DOHH2 (cell line): ENCODE results near the gene MUC6.

Experiments
- H3F3A ChIP-seq: fragments of 200-600 bp; sonication (generic), shearing (Covaris generic); 2 replicates; pipeline ENCODE4 v1.6.0; 2016; ENCODE audit warnings: antibody characterized with exemption, mild to moderate bottlenecking; ENCODE audit not compliant: control insufficient read depth, insufficient read depth
- H3K27ac ChIP-seq: fragments of 200-600 bp; sonication (generic); 2 replicates; pipeline ENCODE4 v1.5.1; 2014; ENCODE audit warnings: low read depth, mild to moderate bottlenecking, low read length, moderate library complexity
- H3K27me3 ChIP-seq: fragments of 200-600 bp; sonication (generic); 2 replicates; pipeline ENCODE4 v1.6.1; 2014; ENCODE audit warnings: mild to moderate bottlenecking, low read length, mixed read lengths; ENCODE audit not compliant: control insufficient read depth
- H3K36me3 ChIP-seq: fragments of 200-600 bp; sonication (generic); 2 replicates; pipeline ENCODE4 v1.6.1; 2014; ENCODE audit warnings: mild to moderate bottlenecking, low read length, moderate library complexity, mixed read lengths; ENCODE audit not compliant: control insufficient read depth
- H3K4me1 ChIP-seq: fragments of 200-600 bp; sonication (generic); 2 replicates; pipeline ENCODE4 v1.6.1; 2014; ENCODE audit warnings: mild to moderate bottlenecking, low read length, mixed read lengths; ENCODE audit not compliant: control insufficient read depth
- H3K4me2 ChIP-seq: fragments of 200-600 bp; sonication (generic); 2 replicates; pipeline ENCODE4 v1.6.0; 2014; ENCODE audit warnings: mild to moderate bottlenecking, low read length, moderate library complexity
- H3K4me3 ChIP-seq: fragments of 200-600 bp; sonication (generic); 2 replicates; pipeline ENCODE4 v1.5.1; 2014; ENCODE audit warnings: mild to moderate bottlenecking, low read length, mixed read lengths
- H3K79me2 ChIP-seq: fragments of 200-600 bp; sonication (generic); 2 replicates; pipeline ENCODE4 v1.6.1; 2014; ENCODE audit warnings: mild to moderate bottlenecking, low read length, mixed read lengths; ENCODE audit not compliant: control insufficient read depth
- H3K9me2 ChIP-seq: fragments of 200-600 bp; sonication (generic); replicated peaks from 2 replicates; pipeline ENCODE4 v1.6.1; 2014; ENCODE audit warnings: mild to moderate bottlenecking, low read length, mixed read lengths; ENCODE audit not compliant: control insufficient read depth
- H3K9me3 ChIP-seq: fragments of 200-600 bp; sonication (generic); 2 replicates; pipeline ENCODE4 v1.6.1; 2014; ENCODE audit warnings: antibody characterized with exemption, low read length, mixed read lengths; ENCODE audit not compliant: control insufficient read depth, insufficient read depth
- H4K20me1 ChIP-seq: fragments of 200-600 bp; sonication (generic); 2 replicates; pipeline ENCODE4 v1.6.0; 2014; ENCODE audit warnings: low read depth, mild to moderate bottlenecking, antibody characterized with exemption, low read length, moderate library complexity; ENCODE audit not compliant: control insufficient read depth, insufficient read depth
- EZH2phosphoT487 ChIP-seq: fragments of 200-600 bp; sonication (generic); IDR thresholded peaks from 2 replicates; pipeline ENCODE4 v1.6.1; 2017; ENCODE audit warnings: borderline replicate concordance, mild to moderate bottlenecking, antibody characterized with exemption, low read length, moderate library complexity, mixed read lengths
- TF ChIP-seq, protein P1 (sequence below): fragments of 200-600 bp; sonication (generic); IDR thresholded peaks from one replicate; pipeline ENCODE4 v1.5.1; 2014; ENCODE audit warnings: antibody characterized with exemption, mild to moderate bottlenecking, low read depth, low read length; ENCODE audit not compliant: poor library complexity, severe bottlenecking

Gene MUC6

DNA sequence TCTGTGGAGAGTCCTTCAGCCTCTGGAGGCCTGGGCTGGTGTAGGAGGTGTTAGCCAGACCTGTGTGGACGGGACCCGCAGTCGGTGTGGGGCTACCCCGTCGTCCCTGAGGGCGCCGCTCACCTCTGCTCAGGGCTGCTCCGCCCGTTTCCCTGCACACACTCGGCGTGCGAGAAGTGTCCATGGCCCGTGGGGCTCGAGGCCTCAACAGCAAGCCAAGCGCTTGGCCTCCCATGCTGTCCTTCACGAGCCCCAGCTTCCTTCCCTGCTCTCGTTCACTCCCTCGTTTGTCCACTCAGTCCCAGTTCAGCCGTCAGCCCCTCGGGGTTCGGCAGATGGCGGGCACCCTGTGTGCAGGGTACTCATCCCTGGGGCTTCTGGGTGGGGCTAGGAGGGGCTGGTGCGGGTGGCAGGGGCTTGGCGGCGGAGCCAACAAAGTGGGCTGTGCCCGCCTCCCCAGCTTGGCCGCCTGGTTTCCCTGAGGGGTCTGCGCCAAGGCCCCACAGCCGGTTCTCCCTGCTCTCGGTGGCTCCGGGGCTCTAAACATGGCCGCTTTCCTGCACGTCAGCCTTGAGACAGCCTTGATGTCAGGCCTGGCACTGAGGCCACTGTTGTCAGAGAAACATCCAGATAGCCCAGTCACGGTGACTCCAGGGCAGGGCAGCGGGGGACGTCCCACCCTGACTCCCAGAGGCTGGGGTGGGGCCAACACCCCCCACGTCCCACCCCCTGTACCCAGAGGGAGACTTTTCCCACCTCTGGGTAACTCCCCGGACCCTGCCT is 3.3 kb downstream of the MUC6 start:
- H3K4me1 ChIP-seq, result no peaks in the 10 kb centered on the region
- H4K20me1 ChIP-seq, result no peaks in the 10 kb centered on the region
- H3K36me3 ChIP-seq, result no peaks in the 10 kb centered on the region
- no peaks in the 10 kb centered on the region for H3K79me2 ChIP-seq
- TF ChIP-seq, protein P1, sequence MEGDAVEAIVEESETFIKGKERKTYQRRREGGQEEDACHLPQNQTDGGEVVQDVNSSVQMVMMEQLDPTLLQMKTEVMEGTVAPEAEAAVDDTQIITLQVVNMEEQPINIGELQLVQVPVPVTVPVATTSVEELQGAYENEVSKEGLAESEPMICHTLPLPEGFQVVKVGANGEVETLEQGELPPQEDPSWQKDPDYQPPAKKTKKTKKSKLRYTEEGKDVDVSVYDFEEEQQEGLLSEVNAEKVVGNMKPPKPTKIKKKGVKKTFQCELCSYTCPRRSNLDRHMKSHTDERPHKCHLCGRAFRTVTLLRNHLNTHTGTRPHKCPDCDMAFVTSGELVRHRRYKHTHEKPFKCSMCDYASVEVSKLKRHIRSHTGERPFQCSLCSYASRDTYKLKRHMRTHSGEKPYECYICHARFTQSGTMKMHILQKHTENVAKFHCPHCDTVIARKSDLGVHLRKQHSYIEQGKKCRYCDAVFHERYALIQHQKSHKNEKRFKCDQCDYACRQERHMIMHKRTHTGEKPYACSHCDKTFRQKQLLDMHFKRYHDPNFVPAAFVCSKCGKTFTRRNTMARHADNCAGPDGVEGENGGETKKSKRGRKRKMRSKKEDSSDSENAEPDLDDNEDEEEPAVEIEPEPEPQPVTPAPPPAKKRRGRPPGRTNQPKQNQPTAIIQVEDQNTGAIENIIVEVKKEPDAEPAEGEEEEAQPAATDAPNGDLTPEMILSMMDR, result no peak
- TF ChIP-seq EZH2phosphoT487, result no peak
- no peaks in the 10 kb centered on the region for H3K9me3 ChIP-seq
- H3K27me3 ChIP-seq, result no peaks in the 10 kb centered on the region
- no peaks in the 10 kb centered on the region for H3F3A ChIP-seq
- H3K27ac ChIP-seq, result no peak overlapping the region
- no peaks in the 10 kb centered on the region for H3K9me2 ChIP-seq
- H3K4me2 ChIP-seq, result no peak overlapping the region
- no peak overlapping the region for H3K4me3 ChIP-seq

DNA sequence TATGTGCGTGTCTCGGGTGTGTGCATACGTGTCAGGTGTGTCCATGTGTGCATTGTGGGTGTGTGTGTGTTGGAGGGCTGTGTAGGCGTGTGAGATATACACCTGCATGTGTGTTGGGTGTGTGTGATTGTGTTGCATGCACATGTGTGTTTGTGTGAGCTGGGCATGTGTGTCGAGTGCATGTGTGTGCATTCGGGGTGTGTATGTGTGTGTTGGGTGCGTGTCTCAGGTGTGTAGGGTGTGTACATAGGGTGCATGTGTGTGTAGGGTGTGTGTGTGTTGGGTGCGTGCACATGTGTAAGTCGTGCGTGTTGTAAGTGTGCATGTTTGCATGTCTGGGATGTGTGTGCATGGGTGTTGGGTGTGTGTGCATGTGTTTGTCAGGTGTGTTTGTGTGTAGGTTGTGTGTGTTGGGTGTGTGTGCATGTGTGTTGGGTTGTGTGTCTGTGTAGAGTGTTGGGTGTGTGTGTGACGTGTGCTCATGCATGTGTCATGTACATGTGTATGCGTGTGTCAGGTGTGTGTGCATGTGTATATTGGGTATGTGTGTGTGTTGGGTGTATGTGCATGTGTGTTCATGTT is 4.1 kb downstream of the MUC6 start:
- no peaks in the 10 kb centered on the region for H3K79me2 ChIP-seq
- H3F3A ChIP-seq, result no peaks in the 10 kb centered on the region
- H3K4me1 ChIP-seq, result no peaks in the 10 kb centered on the region
- no peaks in the 10 kb centered on the region for H3K9me3 ChIP-seq
- H3K4me2 ChIP-seq, result no peak overlapping the region
- no peaks in the 10 kb centered on the region for H3K9me2 ChIP-seq
- no peaks in the 10 kb centered on the region for H3K27me3 ChIP-seq
- TF ChIP-seq, protein P1, result no peak
- TF ChIP-seq EZH2phosphoT487, result no peak
- no peak overlapping the region for H3K27ac ChIP-seq
- H3K4me3 ChIP-seq, result no peak overlapping the region
- no peaks in the 10 kb centered on the region for H4K20me1 ChIP-seq
- H3K36me3 ChIP-seq, result no peaks in the 10 kb centered on the region

DNA sequence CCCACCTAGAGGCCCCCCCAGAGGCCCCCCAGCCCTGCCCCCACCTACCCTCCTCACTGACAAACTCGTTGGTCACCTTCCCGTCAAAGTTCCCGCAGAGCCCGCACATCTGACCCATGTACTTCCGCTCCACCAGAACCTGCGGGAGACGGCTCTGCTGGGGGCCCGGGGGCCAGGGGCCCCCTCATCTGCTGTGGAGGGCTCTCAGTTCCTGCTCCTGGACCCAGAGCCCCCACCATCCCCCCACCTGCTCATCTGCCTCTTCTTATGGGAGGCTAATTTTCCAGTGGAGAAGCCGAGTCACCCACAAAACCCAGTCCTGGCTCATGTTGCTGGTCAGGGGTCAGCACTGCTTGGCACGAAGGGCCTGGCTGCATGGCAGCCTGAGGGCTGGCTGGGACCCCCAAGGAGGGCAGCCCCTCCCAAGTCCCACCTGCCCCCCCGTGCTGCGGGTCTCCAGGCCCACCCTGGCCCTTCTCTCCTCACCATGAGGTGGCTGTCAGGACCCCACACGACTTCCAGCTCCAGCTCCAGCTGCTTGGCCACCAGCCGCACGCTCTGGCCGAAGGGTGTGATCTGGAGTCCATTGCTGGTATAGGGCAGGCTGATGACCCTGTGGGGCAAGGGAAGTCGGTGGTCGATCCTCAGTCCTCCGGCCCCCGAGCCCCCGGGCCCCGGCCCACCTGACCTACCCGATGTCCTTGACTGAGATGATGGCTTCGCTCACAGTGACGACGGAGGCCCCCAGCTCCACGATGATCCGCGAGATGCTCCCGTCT is 5.2 kb downstream of the MUC6 start:
- no peaks in the 10 kb centered on the region for H3K9me2 ChIP-seq
- no peaks in the 10 kb centered on the region for H3K4me1 ChIP-seq
- H3K9me3 ChIP-seq, result no peaks in the 10 kb centered on the region
- H4K20me1 ChIP-seq, result no peaks in the 10 kb centered on the region
- TF ChIP-seq EZH2phosphoT487, result no peak
- TF ChIP-seq, protein P1, result no peak
- no peaks in the 10 kb centered on the region for H3K36me3 ChIP-seq
- no peaks in the 10 kb centered on the region for H3F3A ChIP-seq
- H3K27me3 ChIP-seq, result no peaks in the 10 kb centered on the region
- H3K79me2 ChIP-seq, result no peaks in the 10 kb centered on the region
- H3K27ac ChIP-seq, result no peak overlapping the region
- H3K4me2 ChIP-seq, result no peak overlapping the region
- H3K4me3 ChIP-seq, result no peak overlapping the region
